ENCODE data around the gene PKDCC.

The PKDCC gene

GRCh38 chr2:42050010-42050702, 2.3 kb downstream of the PKDCC start:
- no peak for DNase-seq

- DNase-seq = no peak
These were observed 3.1 kb downstream of the PKDCC start for GRCh38 chr2:42050703-42051542.

- DNase-seq = no peak
These were observed 3.9 kb downstream of the PKDCC start for GRCh38 chr2:42051543-42052235.

- DNase-seq = no peak
These were observed 5.1 kb downstream of the PKDCC start for GRCh38 chr2:42052702-42053481.

GRCh38 chr2:42053482-42053790, 5.6 kb downstream of the PKDCC start:
- no peak for DNase-seq

- DNase-seq = no peak
These were observed 6.2 kb downstream of the PKDCC start for GRCh38 chr2:42053791-42054701.

- no peak for DNase-seq
These were observed 7.1 kb downstream of the PKDCC start for GRCh38 chr2:42054714-42055430.

- DNase-seq = no peak
These were observed 8.0 kb downstream of the PKDCC start for GRCh38 chr2:42055573-42056514.

- DNase-seq = no peak
These were observed 9.5 kb downstream of the PKDCC start for GRCh38 chr2:42057159-42057901.

GRCh38 chr2:42057902-42058450, 10.2 kb downstream of the PKDCC start:
- DNase-seq = no peak

- DNase-seq = no peak
These were observed 11.6 kb downstream of the PKDCC start for GRCh38 chr2:42059261-42059898.

- no peak for DNase-seq
These were observed 12.2 kb downstream of the PKDCC start for GRCh38 chr2:42060028-42060427.

GRCh38 chr2:42060718-42061619, 13.1 kb downstream of the PKDCC start:
- DNase-seq = no peak

- no peak for DNase-seq
These were observed 14.0 kb downstream of the PKDCC start for GRCh38 chr2:42061839-42062238.

GRCh38 chr2:42063431-42064171, 15.8 kb downstream of the PKDCC start:
- no peak for DNase-seq

GRCh38 chr2:42064417-42064942, 16.7 kb downstream of the PKDCC start:
- DNase-seq = no peak
